ENCODE measurements around the gene RBM20. TPM values are rescaled to one million over a fixed set of nuclear protein-coding genes. Genes with fewer than 3 reads are reported as not detected.
A peak's percentile ranks its signal among the peaks of the same experiment; 100 is the strongest.

The RBM20 gene
- total and polyA plus RNA-seq, 2 donors from 2014 or later, result 0.88 to 2.1 TPM

DNA sequence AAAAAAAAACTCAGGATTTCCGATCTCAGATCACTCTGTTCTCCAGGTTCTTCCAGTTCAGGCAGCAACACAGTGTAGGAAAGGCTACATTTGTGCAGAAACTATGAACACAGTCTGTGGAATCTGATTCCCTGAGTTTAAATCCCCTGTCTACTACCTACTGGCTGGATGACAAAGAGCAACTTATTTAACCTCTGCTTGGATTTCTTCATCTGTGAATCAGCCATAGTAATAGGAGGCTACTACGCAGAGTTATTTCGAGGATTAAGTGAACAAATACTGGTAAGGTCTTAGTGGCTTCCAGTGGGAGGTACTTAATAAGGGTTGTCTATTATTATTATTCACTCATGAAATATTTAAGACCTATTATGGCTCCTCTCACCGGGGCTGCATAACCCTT, 183.3 kb downstream of the RBM20 start:
- H3K9ac ChIP-seq (ENCODE audit: low read length in 3 of 3), result no peak overlapping the region
- no peak overlapping the region for H3K27ac ChIP-seq (ENCODE audit: low read depth in 2 of 2, low read length in 2 of 2)
- no peak for FAIRE-seq

DNA sequence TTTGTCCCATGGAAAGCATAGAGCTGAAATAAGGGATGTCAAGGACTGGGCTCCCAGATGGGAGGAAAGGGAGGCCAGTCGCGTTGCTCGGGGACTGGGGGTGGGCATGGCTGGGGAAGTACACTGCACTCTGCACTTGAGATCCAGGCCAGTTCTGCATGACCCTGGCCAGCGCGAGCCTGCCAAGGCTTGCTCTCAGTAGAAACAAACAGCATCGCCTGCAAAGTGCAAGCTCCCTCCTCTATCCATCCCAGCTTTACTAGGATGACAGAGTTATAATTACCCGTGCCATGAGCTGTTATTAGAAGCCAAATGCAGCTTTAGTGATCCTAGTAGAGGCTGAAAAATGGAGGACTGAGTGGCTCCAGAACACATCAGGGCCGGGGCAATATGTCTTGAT, 183.7 kb downstream of the RBM20 start:
- FAIRE-seq (no peak), DNase-seq (no peak)
- H3K27ac ChIP-seq (ENCODE audit: low read depth in 2 of 2, low read length in 2 of 2), result no peak overlapping the region
- H3K9ac ChIP-seq (ENCODE audit: low read length in 3 of 3), result peak overlapping the region in 1 of 3 donors; percentile 23
- intact Hi-C loops (cut with DNase I), result no loop called here
- TF ChIP-seq, protein P1, sequence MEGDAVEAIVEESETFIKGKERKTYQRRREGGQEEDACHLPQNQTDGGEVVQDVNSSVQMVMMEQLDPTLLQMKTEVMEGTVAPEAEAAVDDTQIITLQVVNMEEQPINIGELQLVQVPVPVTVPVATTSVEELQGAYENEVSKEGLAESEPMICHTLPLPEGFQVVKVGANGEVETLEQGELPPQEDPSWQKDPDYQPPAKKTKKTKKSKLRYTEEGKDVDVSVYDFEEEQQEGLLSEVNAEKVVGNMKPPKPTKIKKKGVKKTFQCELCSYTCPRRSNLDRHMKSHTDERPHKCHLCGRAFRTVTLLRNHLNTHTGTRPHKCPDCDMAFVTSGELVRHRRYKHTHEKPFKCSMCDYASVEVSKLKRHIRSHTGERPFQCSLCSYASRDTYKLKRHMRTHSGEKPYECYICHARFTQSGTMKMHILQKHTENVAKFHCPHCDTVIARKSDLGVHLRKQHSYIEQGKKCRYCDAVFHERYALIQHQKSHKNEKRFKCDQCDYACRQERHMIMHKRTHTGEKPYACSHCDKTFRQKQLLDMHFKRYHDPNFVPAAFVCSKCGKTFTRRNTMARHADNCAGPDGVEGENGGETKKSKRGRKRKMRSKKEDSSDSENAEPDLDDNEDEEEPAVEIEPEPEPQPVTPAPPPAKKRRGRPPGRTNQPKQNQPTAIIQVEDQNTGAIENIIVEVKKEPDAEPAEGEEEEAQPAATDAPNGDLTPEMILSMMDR (IDR thresholded peaks at IDR 0.05; ENCODE audit: borderline replicate concordance, extremely low read depth, insufficient read depth), result no peak
- H3K9me3 ChIP-seq (ENCODE audit: control insufficient read depth in 2 of 3, insufficient read depth in 1 of 3, low read length in 3 of 3), result no peaks in the 10 kb centered on the region
- H3K4me3 ChIP-seq (ENCODE audit: low read length in 3 of 3), result no peak overlapping the region
- no peaks in the 10 kb centered on the region for H3K36me3 ChIP-seq (ENCODE audit: control insufficient read depth in 2 of 3, insufficient read depth in 3 of 3, low read length in 3 of 3)
- H3K4me1 ChIP-seq (ENCODE audit: control insufficient read depth in 2 of 3, insufficient read depth in 2 of 3, low read depth in 1 of 3, low read length in 3 of 3), result peaks cover 3 to 9% (median 6%) of the 10 kb centered on the region in 3 donors
- no peaks in the 10 kb centered on the region for H3K27me3 ChIP-seq (ENCODE audit: control insufficient read depth, insufficient read depth, low read length)

More for the DNA sequence above, 183.3 kb downstream of the RBM20 start:
- Histone ChIP-seq H3K4me3 (ENCODE audit: low read length in 3 of 3) (no peak overlapping the region), H3K9me3 (ENCODE audit: control insufficient read depth in 2 of 3, insufficient read depth in 1 of 3, low read length in 3 of 3) (no peaks in the 10 kb centered on the region), H3K4me1 (ENCODE audit: control insufficient read depth in 2 of 3, insufficient read depth in 2 of 3, low read depth in 1 of 3, low read length in 3 of 3) (peaks cover 4 to 14% (median 9%) of the 10 kb centered on the region in 3 donors), H3K36me3 (ENCODE audit: control insufficient read depth in 2 of 3, insufficient read depth in 3 of 3, low read length in 3 of 3) (no peaks in the 10 kb centered on the region), H3K27me3 (ENCODE audit: control insufficient read depth, insufficient read depth, low read length) (no peaks in the 10 kb centered on the region)
- intact Hi-C loops (cut with DNase I), result no loop called here
- TF ChIP-seq, protein P1 (IDR thresholded peaks at IDR 0.05; ENCODE audit: borderline replicate concordance, extremely low read depth, insufficient read depth), result no peak
- no peak for DNase-seq

DNA sequence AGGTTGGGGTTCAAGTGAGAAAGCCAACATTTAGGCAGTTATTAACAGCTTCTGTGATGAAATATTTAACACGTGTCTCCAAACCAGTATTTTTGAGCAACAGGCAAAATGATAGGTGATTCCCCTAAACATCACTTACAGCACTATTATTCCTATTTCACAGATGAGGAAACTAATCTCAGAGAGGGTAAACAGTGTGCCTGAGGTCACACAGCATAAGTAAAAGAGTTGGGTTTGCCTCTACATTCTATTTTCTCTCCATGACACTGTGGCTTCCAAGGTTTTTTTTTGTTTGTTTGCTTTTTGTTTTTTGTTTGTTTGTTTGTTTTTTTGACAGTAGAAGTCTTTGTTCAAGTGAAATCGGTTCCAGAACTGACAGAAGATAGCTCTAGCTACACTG, 184.4 kb downstream of the RBM20 start:
- FAIRE-seq, result no peak

More for the DNA sequence above, 184.4 kb downstream of the RBM20 start:
- TF ChIP-seq, protein P1 (IDR thresholded peaks at IDR 0.05; ENCODE audit: borderline replicate concordance, extremely low read depth, insufficient read depth), result no peak
- intact Hi-C loops (cut with DNase I), result no loop called here
- peak overlapping the region in 1 of 3 donors; percentile 23 for H3K9ac ChIP-seq (ENCODE audit: low read length in 3 of 3)
- no peak for DNase-seq
- H3K4me1 ChIP-seq (ENCODE audit: control insufficient read depth in 2 of 3, insufficient read depth in 2 of 3, low read depth in 1 of 3, low read length in 3 of 3), result peaks cover 0 to 5% (median under 1%) of the 10 kb centered on the region in 3 donors
- no peaks in the 10 kb centered on the region for H3K27me3 ChIP-seq (ENCODE audit: control insufficient read depth, insufficient read depth, low read length)
- no peak overlapping the region for H3K4me3 ChIP-seq (ENCODE audit: low read length in 3 of 3)
- no peaks in the 10 kb centered on the region for H3K36me3 ChIP-seq (ENCODE audit: control insufficient read depth in 2 of 3, insufficient read depth in 3 of 3, low read length in 3 of 3)
- H3K27ac ChIP-seq (ENCODE audit: low read depth in 2 of 2, low read length in 2 of 2), result no peak overlapping the region
- no peaks in the 10 kb centered on the region for H3K9me3 ChIP-seq (ENCODE audit: control insufficient read depth in 2 of 3, insufficient read depth in 1 of 3, low read length in 3 of 3)
